Tibial artery (tissue), 4 donors: Measurements from ENCODE around the gene TTC24.

Experiments
- DNase-seq, 2 donors: peaks; one replicate each; pipeline ENCODE4 v3.0.0-alpha.2; 2019
- H3K27ac ChIP-seq, 2 donors: fragments of 200-600 bp; sonication (generic) in 1 of 2; 1 replicate in 1 of 2; 2 replicates in 1 of 2; pipeline ENCODE4 v1.5.1; 2018 to 2019; ENCODE audit warnings: mild to moderate bottlenecking in 1 of 2
- H3K27me3 ChIP-seq, 2 donors: fragments of 200-600 bp; sonication (generic) in 1 of 2; one replicate each; pipeline versions ENCODE4 v1.5.1 to v1.6.0; 2016 to 2019
- H3K36me3 ChIP-seq, 3 donors: fragments of 200-600 bp; sonication (generic) in 2 of 3; one replicate each; pipeline ENCODE4 v1.5.1; 2016 to 2019; ENCODE audit warnings: mild to moderate bottlenecking in 2 of 3
- H3K4me1 ChIP-seq, 4 donors: fragments of 200-600 bp; sonication (generic) in 2 of 4; 1 replicate in 3 of 4; 2 replicates in 1 of 4; pipeline ENCODE4 v1.5.1; 2016 to 2019
- H3K4me3 ChIP-seq, 2 donors: fragments of 200-600 bp; sonication (generic) in 1 of 2; 1 replicate in 1 of 2; 2 replicates in 1 of 2; pipeline ENCODE4 v1.5.1; 2018 to 2019; ENCODE audit warnings: mild to moderate bottlenecking in 2 of 2
- H3K9me3 ChIP-seq, 3 donors: fragments of 200-600 bp; sonication (generic) in 1 of 3; one replicate each; pipeline ENCODE4 v1.5.1; 2016 to 2019
- intact Hi-C: fragments of 100-400 bp; cut with DNase I; formaldehyde crosslinking; loops from one replicate; pipeline ENCODE4 v1.15.0; 2023; ENCODE audit warnings: low total_unique reads
- TF ChIP-seq, protein P1 (sequence below), 2 experiments: fragments of 200-600 bp in 1 of 2; fragments of 450-650 bp in 1 of 2; IDR thresholded peaks; one replicate each; pipeline ENCODE4 v1.5.1; 2017 to 2019; ENCODE audit warnings: antibody characterized with exemption in 2 of 2, mild to moderate bottlenecking in 1 of 2, moderate library complexity in 1 of 2

The TTC24 gene

DNA sequence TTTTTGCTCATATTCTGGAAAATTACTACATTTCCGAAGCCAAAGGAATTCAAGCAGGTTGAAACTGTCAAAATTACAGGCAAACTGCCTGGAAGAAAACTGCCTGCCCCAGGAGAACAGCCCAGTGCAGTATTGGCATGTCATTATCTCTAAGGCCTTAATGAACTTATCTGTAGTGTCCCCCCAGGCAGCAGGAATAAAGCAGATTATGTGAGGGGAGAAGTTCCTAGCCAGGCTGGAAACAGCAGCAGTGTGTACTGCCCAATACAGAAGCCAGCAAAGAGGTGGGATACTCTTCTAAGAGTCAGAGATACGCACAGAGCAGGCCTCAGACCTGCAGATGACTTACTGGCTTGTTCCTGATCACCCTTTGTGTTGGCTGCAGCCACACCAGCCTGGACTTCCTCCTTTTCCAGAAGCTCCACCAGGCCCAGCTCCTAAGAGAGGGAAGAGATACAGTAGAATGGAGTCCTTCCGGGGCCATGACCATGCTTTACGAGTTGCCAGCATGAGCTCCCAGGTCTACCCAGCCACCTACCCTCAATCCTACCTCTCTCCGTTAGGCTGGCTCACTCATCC lies 18.8 kb upstream of the TTC24 start:
- Histone ChIP-seq H3K27ac (no peak overlapping the region), H3K4me3 (no peak overlapping the region), H3K9me3 (no peaks in the 10 kb centered on the region), H3K36me3 (no peaks in the 10 kb centered on the region), H3K4me1 (no peaks in the 10 kb centered on the region), H3K27me3 (no peaks in the 10 kb centered on the region)
- no peak for DNase-seq
- TF ChIP-seq, protein P1, sequence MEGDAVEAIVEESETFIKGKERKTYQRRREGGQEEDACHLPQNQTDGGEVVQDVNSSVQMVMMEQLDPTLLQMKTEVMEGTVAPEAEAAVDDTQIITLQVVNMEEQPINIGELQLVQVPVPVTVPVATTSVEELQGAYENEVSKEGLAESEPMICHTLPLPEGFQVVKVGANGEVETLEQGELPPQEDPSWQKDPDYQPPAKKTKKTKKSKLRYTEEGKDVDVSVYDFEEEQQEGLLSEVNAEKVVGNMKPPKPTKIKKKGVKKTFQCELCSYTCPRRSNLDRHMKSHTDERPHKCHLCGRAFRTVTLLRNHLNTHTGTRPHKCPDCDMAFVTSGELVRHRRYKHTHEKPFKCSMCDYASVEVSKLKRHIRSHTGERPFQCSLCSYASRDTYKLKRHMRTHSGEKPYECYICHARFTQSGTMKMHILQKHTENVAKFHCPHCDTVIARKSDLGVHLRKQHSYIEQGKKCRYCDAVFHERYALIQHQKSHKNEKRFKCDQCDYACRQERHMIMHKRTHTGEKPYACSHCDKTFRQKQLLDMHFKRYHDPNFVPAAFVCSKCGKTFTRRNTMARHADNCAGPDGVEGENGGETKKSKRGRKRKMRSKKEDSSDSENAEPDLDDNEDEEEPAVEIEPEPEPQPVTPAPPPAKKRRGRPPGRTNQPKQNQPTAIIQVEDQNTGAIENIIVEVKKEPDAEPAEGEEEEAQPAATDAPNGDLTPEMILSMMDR (IDR thresholded peaks at IDR 0.05), result no peak
- intact Hi-C loops, result no loop called here

DNA sequence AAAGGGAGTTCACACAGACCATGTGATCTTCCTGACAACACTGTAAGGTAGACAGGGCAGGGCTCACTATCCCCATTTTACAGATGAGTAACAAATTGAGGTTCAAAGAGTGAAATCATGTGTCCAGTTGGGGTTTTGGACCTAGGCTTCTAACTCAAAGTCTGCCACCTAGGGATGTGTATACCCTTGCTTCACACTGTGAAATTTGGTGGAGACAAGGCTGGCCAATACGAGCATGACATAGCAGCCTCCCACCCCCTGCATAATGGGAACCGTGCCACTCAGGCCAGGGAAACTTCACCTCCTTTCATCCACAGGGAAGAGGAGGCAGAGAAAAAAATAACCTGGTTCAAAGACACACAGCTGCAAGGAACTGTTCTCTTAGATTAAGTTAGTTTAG lies 14.0 kb upstream of the TTC24 start:
- no peaks in the 10 kb centered on the region for H3K9me3 ChIP-seq
- no peaks in the 10 kb centered on the region for H3K27me3 ChIP-seq
- intact Hi-C loops, result no loop called here
- H3K4me3 ChIP-seq, result no peak overlapping the region
- no peak for DNase-seq
- no peaks in the 10 kb centered on the region for H3K36me3 ChIP-seq
- TF ChIP-seq, protein P1 (IDR thresholded peaks at IDR 0.05), result no peak
- H3K4me1 ChIP-seq, result no peaks in the 10 kb centered on the region
- H3K27ac ChIP-seq, result no peak overlapping the region

DNA sequence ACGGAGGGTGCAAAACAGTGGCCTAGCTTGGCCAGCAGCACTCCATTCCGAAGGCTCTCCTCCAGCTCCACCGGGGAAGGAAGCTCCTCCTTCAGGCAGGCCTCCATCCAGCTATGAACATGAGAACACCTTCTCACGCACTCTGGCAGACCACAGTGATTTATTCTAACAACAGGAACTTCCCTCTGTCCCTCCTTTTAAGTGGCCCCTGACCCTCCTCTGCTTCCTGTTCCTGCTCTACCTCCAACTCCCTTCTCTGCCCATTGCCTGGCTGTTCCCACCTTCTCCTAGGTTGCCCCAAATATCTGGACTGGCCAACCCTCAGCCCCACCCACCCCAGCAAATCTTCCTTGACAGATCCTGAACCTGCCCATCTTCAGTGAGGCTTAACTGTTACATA lies 13.1 kb upstream of the TTC24 start:
- H3K9me3 ChIP-seq, result no peaks in the 10 kb centered on the region
- intact Hi-C loops, result no loop called here
- H3K27ac ChIP-seq, result no peak overlapping the region
- no peaks in the 10 kb centered on the region for H3K36me3 ChIP-seq
- peaks cover 0 to 2% (median 0%) of the 10 kb centered on the region in 4 donors for H3K4me1 ChIP-seq
- TF ChIP-seq, protein P1 (IDR thresholded peaks at IDR 0.05), result no peak
- no peak for DNase-seq
- no peaks in the 10 kb centered on the region for H3K27me3 ChIP-seq
- H3K4me3 ChIP-seq, result no peak overlapping the region

DNA sequence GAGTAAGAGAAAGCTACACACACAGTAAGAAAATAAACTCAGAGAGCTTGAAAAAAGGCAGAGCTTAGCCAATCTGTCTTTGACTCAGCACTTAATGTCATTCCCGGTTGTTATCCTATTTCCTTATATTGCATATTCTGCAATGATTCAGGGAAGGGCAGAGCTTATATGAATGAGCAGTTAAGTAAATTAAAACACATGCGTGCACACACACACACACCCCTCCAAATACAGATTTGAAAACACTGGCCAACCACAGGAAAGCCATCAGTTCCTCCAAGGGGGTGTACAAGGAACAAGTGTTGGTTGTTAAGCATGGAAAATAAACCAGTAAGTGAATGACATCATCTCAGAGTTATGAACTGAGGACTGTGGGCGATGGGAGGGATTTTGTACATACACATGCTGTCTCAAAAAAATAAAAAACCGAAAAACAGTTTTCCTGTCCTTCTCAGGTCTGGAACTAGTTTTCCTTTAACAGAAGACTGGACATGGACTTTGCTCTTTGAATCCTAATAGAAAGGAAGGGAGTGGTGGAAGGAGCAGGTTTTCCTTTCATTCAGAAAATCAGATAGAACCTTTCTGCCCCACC lies 8.2 kb upstream of the TTC24 start:
- H3K4me1 ChIP-seq, result peaks cover 0 to 16% (median 7%) of the 10 kb centered on the region in 4 donors
- no peaks in the 10 kb centered on the region for H3K36me3 ChIP-seq
- H3K9me3 ChIP-seq, result no peaks in the 10 kb centered on the region
- intact Hi-C loops, result loop anchor here (5.0 kb wide), 1 partner anchor 54 kb away; no protein-coding TSS in a partner anchor
- TF ChIP-seq, protein P1 (IDR thresholded peaks at IDR 0.05), result no peak
- no peaks in the 10 kb centered on the region for H3K27me3 ChIP-seq
- no peak overlapping the region for H3K27ac ChIP-seq
- no peak for DNase-seq
- H3K4me3 ChIP-seq, result no peak overlapping the region

DNA sequence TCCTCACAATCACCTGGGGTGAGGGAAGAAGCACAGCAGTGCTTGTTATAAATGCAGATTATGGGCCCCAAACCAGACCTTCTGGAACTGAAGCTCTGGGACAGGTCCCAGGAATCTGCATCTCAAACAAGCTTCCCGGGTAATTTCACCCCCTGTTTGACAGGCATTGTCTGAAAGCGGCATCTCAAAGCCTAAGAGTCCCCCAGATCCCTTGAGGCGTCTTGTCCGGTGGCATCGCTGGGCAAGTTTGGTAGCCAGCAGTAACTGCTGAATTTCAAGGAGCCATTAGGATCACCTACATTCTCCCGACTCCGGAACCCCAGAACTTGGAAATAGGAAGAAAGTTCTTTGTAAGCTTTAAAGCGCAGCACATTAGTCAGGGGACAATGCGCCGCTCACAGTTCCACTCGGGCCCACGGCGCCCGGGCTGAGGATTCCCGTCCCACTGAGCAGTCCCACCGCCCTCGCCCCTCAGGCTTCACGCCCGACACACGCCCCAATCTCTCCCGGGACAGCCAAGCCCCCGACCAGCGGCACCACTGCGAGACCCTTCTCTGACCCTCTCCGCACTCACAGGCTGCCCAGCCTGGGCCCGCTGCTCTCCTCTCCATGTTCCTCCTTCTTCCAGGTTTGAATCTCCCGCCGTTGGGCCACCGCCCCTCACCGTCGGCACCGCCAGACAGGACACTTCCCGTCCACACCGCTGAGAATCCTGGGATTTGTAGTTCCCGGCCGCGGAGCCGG lies 7.4 kb upstream of the TTC24 start, which contains the start of gene IQGAP3:
Gene IQGAP3, minus strand, starts transcription at position 647 of the 744 bp plus-strand sequence. Its CDS starts 36 bp downstream, at position 611.
- DNase-seq, result peak; percentile 79 to 90
- Histone ChIP-seq H3K36me3 (no peaks in the 10 kb centered on the region), H3K27ac (no peak within 1 kb of the TSS), H3K27me3 (no peaks in the 10 kb centered on the region), H3K9me3 (no peaks in the 10 kb centered on the region), H3K4me3 (peak within 1 kb of the TSS; percentile 31 to 43), H3K4me1 (peaks cover 0 to 16% (median 7%) of the 10 kb centered on the region in 4 donors)
- intact Hi-C loops, result loop anchor here (5.0 kb wide), 1 partner anchor 55 kb away; no protein-coding TSS in a partner anchor
- TF ChIP-seq, protein P1 (IDR thresholded peaks at IDR 0.05), result no peak
